B cell (primary cell): ENCODE measurements around the gene TMEM33. TPM values are rescaled to one million over a fixed set of nuclear protein-coding genes. Genes with fewer than 3 reads are reported as not detected.
"Not testable (repeated sequence)": the region's sequence is repeated elsewhere in the genome, so short reads cannot be mapped to it uniquely, and the experiment has no call there.

ENCODE experiments used
- ATAC-seq: fragments of 200-7000 bp; cut with Tn5 transposase; one replicate; pipeline ENCODE4 v1.10.0; 2021; ENCODE audit warnings: low read depth, mild to moderate bottlenecking, moderate number of reproducible peaks, moderate library complexity
- CTCF ChIA-PET: fragments of 350-600 bp; sonication (Branson Sonifier 250); formaldehyde crosslinking; loops from one replicate; lab custom pipeline; 2021; ENCODE audit warnings: antibody characterized with exemption, inconsistent platforms; lab: Charles Lee
- POLR2A ChIA-PET: fragments of 350-600 bp; sonication (Branson Sonifier 250); formaldehyde crosslinking; loops from one replicate; lab custom pipeline; 2021; ENCODE audit warnings: antibody characterized with exemption; lab: Charles Lee
- DNase-seq: peaks from one replicate; pipeline ENCODE4 v3.0.0; 2013
- H2AFZ ChIP-seq: 2 replicates; pipeline ENCODE4 v1.6.1; 2012; ENCODE audit warnings: mild to moderate bottlenecking, low read depth, low read length; ENCODE audit not compliant: insufficient read depth, poor library complexity, severe bottlenecking
- H3K27ac ChIP-seq, 2 donors: 1 replicate in 1 of 2; 2 replicates in 1 of 2; pipeline ENCODE4 v1.5.1; 2012 to 2013; ENCODE audit warnings: low read length in 2 of 2, mild to moderate bottlenecking in 2 of 2, moderate library complexity in 1 of 2
- H3K27me3 ChIP-seq, 4 experiments: fragments of 200-600 bp in 1 of 4; sonication (generic) in 1 of 4; replicated peaks in 1 of 4; 1 replicate in 2 of 4; 2 replicates in 2 of 4; pipeline versions ENCODE4 v1.6.1 to v1.7.0; 2013 to 2016; ENCODE audit warnings: low read length in 3 of 4, mild to moderate bottlenecking in 2 of 4, mixed read lengths in 1 of 4, moderate library complexity in 1 of 4; ENCODE audit not compliant: insufficient read depth in 4 of 4, control insufficient read depth in 3 of 4; ENCODE audit errors: control extremely low read depth in 1 of 4
- H3K36me3 ChIP-seq, 2 experiments: replicated peaks in 1 of 2; 1 replicate in 1 of 2; 2 replicates in 1 of 2; pipeline versions ENCODE4 v1.6.1 to v1.7.1; 2013; ENCODE audit warnings: low read length in 1 of 2; ENCODE audit not compliant: insufficient read depth in 2 of 2, control insufficient read depth in 1 of 2; ENCODE audit errors: control extremely low read depth in 1 of 2, extremely low read depth in 1 of 2
- H3K4me1 ChIP-seq, 2 donors: fragments of 200-600 bp in 1 of 2; sonication (generic) in 1 of 2; 1 replicate in 1 of 2; 2 replicates in 1 of 2; pipeline versions ENCODE4 v1.5.1 to v1.6.1; 2013 to 2017; ENCODE audit warnings: low read length in 2 of 2; ENCODE audit not compliant: control insufficient read depth in 2 of 2, insufficient read depth in 2 of 2
- H3K4me2 ChIP-seq: replicated peaks from 2 replicates; pipeline ENCODE3; 2012; ENCODE audit warnings: mild to moderate bottlenecking, low read depth, low read length; ENCODE audit not compliant: poor library complexity, severe bottlenecking
- H3K4me3 ChIP-seq, 5 experiments: fragments of 200-600 bp in 1 of 5; sonication (generic) in 1 of 5; 1 replicate in 3 of 5; 2 replicates in 2 of 5; pipeline versions ENCODE4 v1.5.1 to v1.7.0; 2011 to 2016; ENCODE audit warnings: low read length in 4 of 5, mild to moderate bottlenecking in 4 of 5, low read depth in 2 of 5, control low read depth in 1 of 5, moderate library complexity in 1 of 5; ENCODE audit not compliant: insufficient read depth in 1 of 5; ENCODE audit errors: control extremely low read depth in 1 of 5, extremely low read depth in 1 of 5
- H3K79me2 ChIP-seq: fragments of 200-600 bp; sonication (generic); one replicate; pipeline ENCODE4 v1.6.0; 2016; ENCODE audit warnings: low read length; ENCODE audit not compliant: control insufficient read depth, insufficient read depth
- H3K9ac ChIP-seq: fragments of 200-600 bp; sonication (generic); 2 replicates; pipeline ENCODE4 v1.6.1; 2017; ENCODE audit warnings: mild to moderate bottlenecking, low read length, moderate library complexity
- H3K9me3 ChIP-seq, 3 donors: one replicate each; pipeline versions ENCODE4 v1.6.1 to v1.7.1; 2013; ENCODE audit warnings: low read length in 2 of 3; ENCODE audit not compliant: control insufficient read depth in 2 of 3, insufficient read depth in 1 of 3; ENCODE audit errors: control extremely low read depth in 1 of 3
- H4K20me1 ChIP-seq: 2 replicates; pipeline ENCODE4 v1.6.0; 2012; ENCODE audit warnings: mild to moderate bottlenecking, low read length; ENCODE audit not compliant: insufficient read depth, control insufficient read depth, poor library complexity, severe bottlenecking
- H3K27ac Mint-ChIP-seq: one replicate; pipeline ENCODE4 v1.8.0; 2021; ENCODE audit warnings: mixed read lengths
- H3K27me3 Mint-ChIP-seq: one replicate; pipeline ENCODE4 v1.8.0; 2021; ENCODE audit warnings: mixed read lengths
- H3K4me1 Mint-ChIP-seq: one replicate; pipeline ENCODE4 v1.8.0; 2021; ENCODE audit warnings: mixed read lengths
- H3K4me3 Mint-ChIP-seq: one replicate; pipeline ENCODE4 v1.8.0; 2021; ENCODE audit warnings: mixed read lengths
- H3K9me3 Mint-ChIP-seq: one replicate; pipeline ENCODE4 v1.8.0; 2022; ENCODE audit warnings: mixed read lengths; ENCODE audit not compliant: insufficient read depth
- CTCF ChIP-seq: fragments of 200-600 bp; IDR thresholded peaks from one replicate; pipeline ENCODE4 v1.8.0; 2022; ENCODE audit warnings: antibody characterized with exemption, mild to moderate bottlenecking
- EZH2 ChIP-seq: IDR thresholded peaks from 2 replicates; pipeline ENCODE4 v1.6.1; 2012; ENCODE audit warnings: borderline replicate concordance, low read depth, mild to moderate bottlenecking, moderate library complexity, low read length; ENCODE audit not compliant: insufficient read depth, poor library complexity, severe bottlenecking
- WGBS: methylation state at CpG from one replicate; pipeline ENCODE4 v1.1.5; 2013; ENCODE audit warnings: missing lambda C conversion rate; ENCODE audit not compliant: insufficient coverage; 5-methylcytosine and 5-hydroxymethylcytosine counted together
- intact Hi-C: fragments of 100-400 bp; cut with micrococcal nuclease; formaldehyde crosslinking; loops from one replicate; pipeline ENCODE4 v1.10.0; 2022
- polyA plus RNA-seq: library from polyadenylated mRNA; depleted of rRNA; stranded (reverse); fragments of >200 nt; gene quantifications from 2 replicates; pipeline ENCODE4 v1.2.3, GENCODE V29; 2012
- total RNA-seq, 2 donors: library from RNA; stranded (reverse); fragments of 120-200 nt in 1 of 2; gene quantifications; 1 replicate in 1 of 2; 2 replicates in 1 of 2; pipeline versions ENCODE4 v1.2.3 to v1.2.4, GENCODE V29; 2013 to 2022

TMEM33 gene
- total and polyA plus RNA-seq, 2 donors (not counting 1 experiment from before 2014, with no cell fraction given), result 10.5 to 39.2 TPM

- CTCF ChIA-PET, result no interaction called here
- Histone ChIP-seq H2AFZ (no peak overlapping the region), H3K27me3 (no peaks in the 10 kb centered on the region), H3K9ac (no peak overlapping the region), H3K79me2 (no peaks in the 10 kb centered on the region), H3K4me2 (no peak overlapping the region), H3K36me3 (no peaks in the 10 kb centered on the region), H3K4me1 (no peaks in the 10 kb centered on the region), H3K27ac (no peak overlapping the region), H3K4me3 (no peak overlapping the region), H3K9me3 (peaks cover 0 to 13% (median 3%) of the 10 kb centered on the region in 3 donors), H4K20me1 (no peaks in the 10 kb centered on the region)
- H3K4me3 Mint-ChIP-seq, result no peak overlapping the region
- DNase-seq (no peak), ATAC-seq (no peak)
- peaks cover 34% of the 10 kb centered on the region for H3K27me3 Mint-ChIP-seq
- WGBS, result no CpG with 5 or more reads among the region's 2 CpGs
- intact Hi-C loops, result no loop called here
- H3K4me1 Mint-ChIP-seq, result no peaks in the 10 kb centered on the region
- TF ChIP-seq CTCF (no peak), EZH2 (no peak)
- no peak overlapping the region for H3K27ac Mint-ChIP-seq
- POLR2A ChIA-PET, result no interaction called here
- H3K9me3 Mint-ChIP-seq, result peaks cover 7% of the 10 kb centered on the region
Observed at GRCh38 chr4:41918278-41918677, 17.0 kb upstream of the TMEM33 start.

GRCh38 chr4:41920416-41920815 is 14.8 kb upstream of the TMEM33 start:
- H3K9me3 ChIP-seq, result peaks cover 0 to 13% (median 3%) of the 10 kb centered on the region in 3 donors
- H3K27me3 ChIP-seq, POLR2A ChIA-PET, H3K4me3 ChIP-seq, H3K4me1 ChIP-seq, H3K9me3 Mint-ChIP-seq, ATAC-seq, H3K27ac Mint-ChIP-seq, H3K4me3 Mint-ChIP-seq, H3K4me2 ChIP-seq, CTCF ChIA-PET, H3K27ac ChIP-seq, H3K4me1 Mint-ChIP-seq, H4K20me1 ChIP-seq, intact Hi-C loops, H3K9ac ChIP-seq, H3K79me2 ChIP-seq, H3K36me3 ChIP-seq, H2AFZ ChIP-seq, DNase-seq: not testable (repeated sequence)
- WGBS, result no CpG with 5 or more reads among the region's 2 CpGs
- H3K27me3 Mint-ChIP-seq, result peaks cover 37% of the 10 kb centered on the region
